Measurements from ENCODE around the gene MRPL20. TPM values are rescaled to one million over a fixed set of nuclear protein-coding genes. Genes with fewer than 3 reads are reported as not detected.

Gene MRPL20
- total and polyA plus RNA-seq, 2 donors (not counting 3 experiments of a cell fraction or from before 2014, with no cell fraction given): 134 to 152 TPM

DNA sequence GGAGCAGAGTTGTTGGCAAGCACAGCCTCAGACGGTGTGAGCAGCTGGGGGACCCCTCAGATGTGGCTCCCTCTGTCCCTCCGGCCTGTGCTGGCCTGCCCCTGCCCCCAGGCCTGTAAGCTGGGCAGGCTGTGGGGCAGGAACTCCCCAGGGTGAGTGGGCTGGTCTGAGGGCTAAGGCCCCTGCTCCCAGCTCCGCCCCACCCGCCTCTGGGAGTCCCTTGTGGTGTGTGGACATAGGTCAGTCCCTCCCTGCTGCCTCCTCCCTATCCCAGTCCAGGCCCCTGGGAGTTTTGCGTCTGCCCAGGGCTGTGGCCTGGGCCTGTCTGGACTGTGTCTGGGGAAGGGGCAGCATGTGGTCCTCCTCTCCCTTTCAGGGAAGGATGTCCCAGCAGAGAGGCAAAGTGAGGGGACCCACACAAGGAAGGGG is 24.8 kb upstream of the MRPL20 start:
- dilution Hi-C loops (cut with MboI; ENCODE audit: extremely low pct_ligation_motif_present, low sequenced_read_pairs) (no loop called here), intact Hi-C loops (cut with micrococcal nuclease) (no loop called here)
- TF ChIP-seq FOS (IDR thresholded peaks at IDR 0.05; ENCODE audit: borderline replicate concordance, insufficient read depth, low read length): no peak
- TF ChIP-seq MYC (IDR thresholded peaks at IDR 0.05; ENCODE audit: low read depth, low read length): no peak
- TF ChIP-seq MAX (IDR thresholded peaks at IDR 0.05; ENCODE audit: insufficient read depth, insufficient read length): no peak
- no peak for TF ChIP-seq GATA2 (IDR thresholded peaks at IDR 0.05; ENCODE audit: insufficient read depth, insufficient read length, low read depth, low read length)
- no peak for TF ChIP-seq JUN (IDR thresholded peaks at IDR 0.05; ENCODE audit: borderline replicate concordance, insufficient read depth, insufficient read length, low read depth)
- TF ChIP-seq, protein P1, sequence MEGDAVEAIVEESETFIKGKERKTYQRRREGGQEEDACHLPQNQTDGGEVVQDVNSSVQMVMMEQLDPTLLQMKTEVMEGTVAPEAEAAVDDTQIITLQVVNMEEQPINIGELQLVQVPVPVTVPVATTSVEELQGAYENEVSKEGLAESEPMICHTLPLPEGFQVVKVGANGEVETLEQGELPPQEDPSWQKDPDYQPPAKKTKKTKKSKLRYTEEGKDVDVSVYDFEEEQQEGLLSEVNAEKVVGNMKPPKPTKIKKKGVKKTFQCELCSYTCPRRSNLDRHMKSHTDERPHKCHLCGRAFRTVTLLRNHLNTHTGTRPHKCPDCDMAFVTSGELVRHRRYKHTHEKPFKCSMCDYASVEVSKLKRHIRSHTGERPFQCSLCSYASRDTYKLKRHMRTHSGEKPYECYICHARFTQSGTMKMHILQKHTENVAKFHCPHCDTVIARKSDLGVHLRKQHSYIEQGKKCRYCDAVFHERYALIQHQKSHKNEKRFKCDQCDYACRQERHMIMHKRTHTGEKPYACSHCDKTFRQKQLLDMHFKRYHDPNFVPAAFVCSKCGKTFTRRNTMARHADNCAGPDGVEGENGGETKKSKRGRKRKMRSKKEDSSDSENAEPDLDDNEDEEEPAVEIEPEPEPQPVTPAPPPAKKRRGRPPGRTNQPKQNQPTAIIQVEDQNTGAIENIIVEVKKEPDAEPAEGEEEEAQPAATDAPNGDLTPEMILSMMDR (IDR thresholded peaks at IDR 0.05; ENCODE audit: extremely low read depth in 1 of 2, insufficient read depth in 1 of 2, low read depth in 1 of 2, low read length in 2 of 2): no peak
- no peak for TF ChIP-seq POLR2AphosphoS5 (IDR thresholded peaks at IDR 0.05; ENCODE audit: insufficient read depth, low read depth, low read length)
- no peak for TF ChIP-seq EZH2 (IDR thresholded peaks at IDR 0.05; ENCODE audit: borderline replicate concordance, low read depth, low read length, severe bottlenecking)
- no peak for TF ChIP-seq POLR2A (IDR thresholded peaks at IDR 0.05; ENCODE audit: low read depth, low read length)
- Histone ChIP-seq H3K4me1 (ENCODE audit: control insufficient read depth, extremely low read depth, insufficient read depth, low read length) (peaks cover 19% of the 10 kb centered on the region), H3K9ac (replicated peaks; ENCODE audit: extremely low read depth, insufficient read depth, low read length) (no peak overlapping the region), H3K9me1 (replicated peaks; ENCODE audit: control insufficient read depth, extremely low read depth, insufficient read depth, low read length) (no peaks in the 10 kb centered on the region), H3K9me3 (replicated peaks; ENCODE audit: control insufficient read depth, insufficient read depth, low read length) (no peaks in the 10 kb centered on the region), H3K27ac (ENCODE audit: insufficient read depth, low read depth, low read length) (no peak overlapping the region), H3K4me2 (ENCODE audit: insufficient read depth, low read length) (no peak overlapping the region), H2AFZ (ENCODE audit: low read depth, low read length) (no peak overlapping the region), H3K36me3 (ENCODE audit: control insufficient read depth in 2 of 2, extremely low read depth in 1 of 2, insufficient read depth in 2 of 2, low read length in 2 of 2) (no peaks in the 10 kb centered on the region), H3K4me3 (replicated peaks in 1 of 3; ENCODE audit: insufficient read depth in 1 of 3, low read depth in 1 of 3, low read length in 3 of 3) (no peak overlapping the region), H4K20me1 (replicated peaks; ENCODE audit: control insufficient read depth, extremely low read depth, insufficient read depth, low read length) (no peaks in the 10 kb centered on the region), H3K79me2 (ENCODE audit: control insufficient read depth, insufficient read depth, low read length) (no peaks in the 10 kb centered on the region), H3K27me3 (ENCODE audit: control insufficient read depth in 2 of 2, insufficient read depth in 2 of 2, low read length in 2 of 2) (no peaks in the 10 kb centered on the region)
- no peak for DNase-seq (ENCODE audit: low read depth, low spot score)
- no peak for FAIRE-seq
- no TSS peak for BruUV-seq (replicated peaks)
- CTCF ChIA-PET: interaction anchor here (2.0 kb wide), 1 partner anchor 32 kb away, joined by 11 read pairs; the partner anchor contains the start of gene CCNL2
- POLR2A ChIA-PET: no interaction called here
